Stimulated activated CD8-positive, alpha-beta memory T cell treated with anti-CD3 and anti-CD28 coated beads, Interleukin-4, amount 100 ng/mL, for 1 hour (primary cell): ENCODE results near the gene STARD8.
"Not testable (repeated sequence)": the region's sequence is repeated elsewhere in the genome, so short reads cannot be mapped to it uniquely, and the experiment has no call there.

Experiments
- DNase-seq, 2 donors: peaks; one replicate each; pipeline ENCODE4 v3.0.0-alpha.2; 2020; ENCODE audit warnings: low read depth in 2 of 2, low spot score in 1 of 2

STARD8 gene

GRCh38 chrX:68688931-68689330 is 41.5 kb downstream of the STARD8 start:
- not testable (repeated sequence) for DNase-seq

DNA sequence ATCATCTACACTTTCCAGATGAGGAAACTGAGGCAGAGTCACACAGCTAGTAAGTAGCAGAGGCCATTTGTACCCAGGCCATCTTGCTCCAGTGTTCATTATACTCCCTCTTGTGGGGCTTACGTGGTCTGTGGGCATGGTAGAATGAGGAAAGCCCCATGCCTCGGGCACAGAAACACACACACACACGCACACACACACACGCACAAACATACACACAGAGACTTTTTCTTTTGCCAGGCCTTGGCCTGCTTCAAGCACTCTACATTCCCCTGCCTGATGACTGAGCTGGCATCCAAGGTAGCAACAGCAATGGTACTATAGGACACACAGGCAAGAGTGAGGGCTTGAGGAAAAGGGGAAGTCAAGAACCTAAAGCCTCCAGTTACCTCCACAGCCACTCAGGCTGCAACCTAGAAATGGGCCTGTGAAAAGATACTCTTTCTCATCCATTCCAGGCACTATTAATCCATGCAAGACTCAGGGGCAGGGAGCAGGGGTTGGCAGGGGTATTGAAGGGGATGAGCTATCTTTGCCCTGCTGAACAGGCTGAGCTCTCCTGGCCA is 43.6 kb downstream of the STARD8 start:
- DNase-seq, result no peak

GRCh38 chrX:68691921-68692320 is 44.5 kb downstream of the STARD8 start:
- no peak for DNase-seq

- DNase-seq, result no peak
Observed at GRCh38 chrX:68692651-68693050, 45.2 kb downstream of the STARD8 start.

GRCh38 chrX:68693481-68694434 is 46.3 kb downstream of the STARD8 start:
- no peak for DNase-seq

GRCh38 chrX:68694435-68695205 is 47.2 kb downstream of the STARD8 start:
- DNase-seq, result no peak

DNA sequence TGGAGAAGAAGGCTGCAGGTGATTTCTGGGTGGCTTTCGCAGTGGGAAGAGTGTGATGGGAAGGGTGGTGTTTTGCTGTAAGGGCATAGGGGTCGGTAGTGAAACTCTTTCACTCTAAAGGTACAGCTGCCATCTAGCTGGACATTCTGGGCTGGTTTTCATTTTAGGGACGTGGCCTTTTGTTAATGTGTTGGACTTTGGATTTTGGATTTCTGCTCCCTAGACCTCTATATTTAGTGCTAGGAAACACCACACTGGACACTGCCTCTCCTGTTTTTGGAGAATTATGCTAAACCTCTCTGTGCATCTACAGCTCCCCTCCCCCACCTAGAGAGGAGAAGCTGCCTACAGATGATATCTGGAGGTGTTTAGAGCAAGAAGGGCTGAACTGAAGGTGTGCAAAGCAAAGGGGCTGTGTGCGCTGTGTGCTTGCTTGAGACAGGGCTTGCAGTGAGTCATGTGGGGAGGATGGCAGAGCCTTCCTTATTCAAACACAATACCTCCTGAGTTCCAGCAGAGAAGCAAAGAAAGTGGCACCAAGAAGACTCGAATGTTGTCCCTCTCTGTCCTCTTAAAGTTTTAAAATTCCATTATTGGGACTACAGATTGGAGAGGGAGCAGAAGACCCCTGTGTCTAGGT is 47.9 kb downstream of the STARD8 start:
- DNase-seq, result no peak

DNA sequence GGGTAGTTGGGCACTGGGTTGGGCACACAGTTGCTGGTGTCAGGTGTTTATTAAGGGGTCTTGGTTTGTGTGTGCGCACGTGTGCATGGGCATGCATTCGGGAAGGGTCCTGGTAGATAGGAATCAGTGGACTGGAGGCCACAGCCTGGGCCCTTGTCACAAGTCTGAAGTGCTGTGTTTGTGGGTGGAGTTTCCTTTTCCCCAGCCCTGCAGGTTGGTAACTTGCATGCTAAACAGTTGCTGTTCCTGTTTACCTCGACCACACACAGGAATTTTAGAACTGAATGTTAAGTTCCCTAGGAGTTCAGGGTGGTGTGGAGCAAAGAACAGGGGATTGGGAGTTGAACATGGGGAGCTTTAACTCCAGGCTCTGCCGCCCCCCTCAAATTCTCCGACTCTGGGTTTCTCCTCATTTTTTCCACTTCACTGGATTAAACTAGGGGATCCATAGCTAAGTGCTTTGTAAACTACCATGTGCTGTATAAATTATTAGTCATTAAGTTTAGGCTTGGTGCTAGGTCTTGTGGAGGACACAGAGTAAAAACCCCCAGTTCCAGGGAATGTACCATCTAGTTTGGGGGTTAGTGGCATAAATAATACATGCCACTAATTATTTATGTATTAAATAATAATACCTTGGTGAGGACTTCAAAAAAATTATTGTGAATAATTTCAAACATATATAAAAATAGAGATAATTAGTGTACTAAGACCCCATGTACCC is 49.0 kb downstream of the STARD8 start:
- no peak for DNase-seq

GRCh38 chrX:68697036-68697435 is 49.6 kb downstream of the STARD8 start:
- no peak for DNase-seq

DNA sequence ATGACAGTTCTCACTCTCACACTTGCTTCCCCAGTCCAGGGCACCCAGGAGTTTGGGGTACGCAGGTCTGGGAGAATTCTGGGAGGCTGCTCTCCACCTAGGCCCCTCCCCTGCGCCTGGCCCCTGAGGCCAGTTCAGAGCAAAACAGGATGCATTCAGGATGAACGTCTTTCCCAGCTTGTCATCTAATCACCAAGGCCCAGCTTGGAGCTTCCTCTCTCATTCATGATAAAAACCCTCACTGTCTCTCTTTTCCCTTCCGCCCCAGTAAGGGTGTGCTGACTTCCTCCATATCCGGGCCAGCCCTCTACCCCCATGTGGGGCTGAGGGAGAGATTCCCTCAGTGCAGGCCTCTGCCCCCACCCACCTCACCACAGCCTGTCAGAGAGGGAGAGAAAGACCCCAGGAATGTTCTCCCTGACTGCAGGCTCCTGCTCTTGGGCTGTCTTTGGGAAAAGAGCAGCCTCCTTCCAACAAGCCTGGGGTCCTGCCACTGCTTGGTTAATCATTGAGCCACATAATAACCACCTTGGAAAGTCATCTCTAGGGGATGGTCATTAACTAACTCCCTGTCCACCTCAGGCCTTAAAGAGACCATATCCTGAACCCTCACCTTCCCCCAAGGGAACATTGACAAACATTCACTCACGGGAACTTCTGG is 50.1 kb downstream of the STARD8 start:
- no peak for DNase-seq

DNA sequence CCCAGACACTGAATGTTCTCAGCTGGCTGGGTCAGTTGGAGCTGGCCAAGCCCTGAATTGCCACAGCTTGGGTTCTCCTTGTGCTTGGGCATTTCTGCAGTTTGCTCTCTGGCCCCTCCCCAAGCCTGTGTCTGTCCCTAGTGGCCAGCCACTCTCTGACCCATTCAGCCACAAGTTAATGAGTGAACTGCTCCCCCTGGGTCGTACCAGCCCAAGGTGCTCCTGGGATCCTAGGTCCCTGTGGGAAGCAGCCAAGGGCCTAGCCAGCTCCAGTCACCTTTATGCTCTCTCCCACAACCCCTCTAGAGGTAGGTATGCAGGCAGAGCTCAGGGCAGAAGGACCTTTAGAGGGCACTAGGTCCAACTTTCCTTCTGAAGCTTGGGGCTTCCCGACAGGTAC is 51.5 kb downstream of the STARD8 start:
- DNase-seq, result no peak

DNA sequence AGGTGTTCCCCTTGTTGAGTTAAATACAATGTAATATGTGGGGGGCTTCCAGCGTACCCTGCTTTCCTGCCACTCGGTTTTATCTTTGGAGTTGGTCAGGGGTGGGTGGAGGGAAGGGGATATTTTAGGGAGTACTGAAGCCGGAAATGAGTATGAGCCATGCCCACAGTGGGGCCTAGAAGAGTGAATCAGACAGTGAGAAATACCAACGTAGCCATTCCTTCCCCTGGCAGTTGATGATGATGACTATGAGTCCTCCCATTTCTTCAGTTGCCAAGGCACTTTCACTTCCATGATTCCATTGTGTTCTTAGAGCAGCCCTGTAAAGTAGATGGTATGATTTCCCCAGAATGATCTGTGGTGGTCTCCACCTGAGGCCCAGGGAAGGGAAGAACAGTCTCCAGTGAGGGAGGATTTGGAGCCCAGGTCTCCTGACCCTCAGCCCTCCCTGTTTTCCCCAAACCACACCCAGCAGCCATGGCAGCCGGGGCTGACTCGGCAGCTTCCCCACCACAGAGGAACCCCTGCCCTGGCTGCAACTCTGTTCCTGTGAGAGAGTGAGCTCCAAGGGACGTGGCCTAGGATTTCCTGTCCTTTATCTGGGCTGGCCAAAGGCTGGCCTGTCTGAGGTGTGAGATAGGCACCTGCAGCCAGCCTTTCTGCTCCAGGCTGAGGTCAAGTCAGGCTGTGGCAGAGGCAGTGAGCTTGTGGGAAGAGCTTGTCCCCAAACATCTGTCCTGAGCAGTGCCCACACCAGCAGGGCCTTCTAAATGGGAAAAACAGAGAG is 52.7 kb downstream of the STARD8 start:
- no peak for DNase-seq

DNA sequence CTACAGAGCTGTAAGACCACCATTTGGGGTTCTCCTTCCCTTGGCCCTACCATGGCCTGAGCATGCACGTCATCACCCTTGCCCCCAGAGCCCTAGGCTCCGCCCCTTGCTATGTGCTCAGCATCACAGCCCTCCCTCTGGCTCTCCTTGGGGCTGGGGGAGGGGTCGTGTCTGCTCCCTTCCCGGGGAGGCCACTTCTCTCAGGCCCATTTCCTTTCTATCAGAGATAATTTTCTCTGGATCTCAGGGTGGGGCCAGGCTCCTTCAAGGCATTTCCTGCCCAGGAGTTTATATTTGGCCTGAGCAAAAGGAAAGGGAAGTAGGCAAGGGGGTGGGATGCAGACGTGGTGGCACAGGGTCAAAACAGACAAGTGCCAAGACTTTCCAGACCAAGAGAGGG is 55.9 kb downstream of the STARD8 start:
- DNase-seq, result no peak

- no peak for DNase-seq
Observed at GRCh38 chrX:68703846-68704245, 56.4 kb downstream of the STARD8 start.

- no peak for DNase-seq
Observed at GRCh38 chrX:68705986-68706385, 58.5 kb downstream of the STARD8 start.

DNA sequence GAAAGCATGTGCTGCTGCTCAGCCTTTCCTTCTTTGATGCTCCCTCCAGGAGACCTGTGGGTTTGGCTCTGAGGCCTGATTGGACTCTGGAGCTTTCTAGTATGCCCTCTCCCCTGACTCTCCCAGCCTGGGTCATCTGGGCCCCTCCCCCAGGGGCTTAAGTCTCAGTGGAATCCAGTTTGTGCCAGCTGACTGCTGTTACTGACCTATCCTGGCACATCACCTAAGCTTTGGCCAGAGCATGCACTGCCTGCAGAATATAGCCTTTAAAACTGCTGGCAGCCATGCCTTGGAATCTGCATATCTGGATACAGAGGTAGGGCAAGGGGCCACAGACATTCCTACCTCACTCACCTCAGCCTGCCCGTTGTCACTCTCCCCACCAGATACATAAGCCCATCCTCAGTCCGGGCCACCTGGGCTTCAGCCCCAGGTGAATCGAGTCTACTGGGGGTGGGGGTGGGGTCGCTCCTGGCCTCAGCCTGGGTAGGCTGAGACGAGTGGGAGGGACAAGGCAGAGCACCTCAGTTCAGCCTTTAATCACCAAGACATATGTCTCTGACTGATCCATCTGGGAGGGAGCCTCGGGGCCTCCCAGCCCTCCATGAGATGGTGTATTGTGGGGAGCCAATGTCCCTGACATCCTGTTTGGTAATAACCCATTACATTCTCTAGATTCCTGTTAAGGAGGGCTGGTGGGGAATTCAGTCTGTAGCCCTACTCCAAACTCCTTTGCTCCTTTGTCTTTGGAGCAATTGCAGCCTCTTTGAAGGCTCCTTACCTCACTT is 61.2 kb downstream of the STARD8 start:
- no peak for DNase-seq

DNA sequence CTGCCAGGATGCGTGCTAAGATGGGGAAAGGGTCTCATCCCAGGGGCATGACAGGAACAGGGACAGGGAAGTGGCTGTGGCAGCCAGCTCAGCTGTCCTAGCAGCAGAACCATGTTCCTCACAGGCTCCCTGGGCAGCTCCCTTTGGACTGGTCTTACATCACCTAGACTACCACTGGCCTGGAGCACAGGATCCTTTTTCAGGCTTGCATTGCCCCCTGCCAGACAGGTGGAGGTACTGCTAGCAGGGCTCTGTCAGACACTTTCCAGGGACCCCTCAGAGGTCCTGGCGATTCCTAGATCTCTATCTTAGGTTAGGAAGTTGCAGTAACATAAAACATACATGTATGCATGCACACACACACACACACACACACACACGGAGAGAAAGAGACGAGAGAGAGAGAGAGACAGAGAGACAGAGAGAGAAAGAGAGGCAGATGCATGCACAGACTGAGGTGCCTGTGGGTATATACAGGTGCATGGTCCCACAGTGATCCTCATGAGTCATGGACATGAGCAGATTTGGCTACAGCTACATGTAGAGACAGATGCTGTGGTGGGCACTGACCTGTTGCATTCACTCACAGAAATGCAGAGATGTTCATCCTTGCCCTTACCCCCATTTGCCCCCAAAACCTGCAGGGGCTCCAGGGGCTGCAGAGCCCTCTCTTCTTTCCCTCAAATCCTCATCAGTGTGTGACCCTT is 63.6 kb downstream of the STARD8 start:
- DNase-seq, result no peak

DNA sequence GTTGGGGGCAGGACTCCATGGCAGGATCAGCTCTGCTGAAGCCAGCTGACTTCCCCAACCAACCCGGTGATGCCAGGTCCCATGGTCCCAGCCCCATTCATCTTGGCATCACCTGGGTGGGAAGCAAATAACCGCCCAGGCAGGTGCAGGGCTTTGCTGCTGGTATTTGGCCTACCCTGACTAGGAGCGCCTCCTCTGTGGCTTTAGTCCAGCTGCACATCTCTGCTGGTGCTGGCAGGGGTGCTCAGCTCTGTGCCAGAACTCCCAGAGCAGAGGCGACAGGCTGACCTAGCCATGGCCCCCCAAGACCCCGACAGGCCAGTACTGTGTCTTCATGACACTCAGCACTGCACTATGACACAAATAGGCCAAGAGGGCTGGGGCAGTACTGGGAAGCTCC is 64.4 kb downstream of the STARD8 start:
- no peak for DNase-seq
